ENCODE results near the gene ICA1. TPM values are rescaled to one million over a fixed set of nuclear protein-coding genes. Genes with fewer than 3 reads are reported as not detected.

Gene ICA1
- total RNA-seq, 1 donor: 0.45 TPM

DNA sequence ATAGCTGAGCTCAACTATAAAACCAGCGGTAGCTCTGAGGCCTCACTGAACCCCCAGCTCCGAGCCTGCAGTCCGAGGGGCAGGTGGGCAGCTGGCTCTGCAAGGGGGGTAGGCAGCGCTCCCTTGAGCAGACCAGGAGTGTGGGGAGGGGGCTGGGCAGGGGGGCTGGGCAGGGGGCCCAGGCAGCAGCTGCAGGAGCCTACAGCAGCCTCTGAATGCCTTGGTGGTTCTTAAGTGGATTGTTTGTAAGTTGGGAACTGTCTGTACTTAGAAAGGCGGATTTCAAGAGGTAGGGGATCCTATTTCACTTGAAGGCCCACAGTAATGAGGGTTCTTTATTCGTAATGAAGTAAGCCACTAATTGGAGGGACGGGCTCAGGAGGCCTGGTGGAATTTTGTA is 72.3 kb downstream of the ICA1 start:
- TF ChIP-seq, protein P1, sequence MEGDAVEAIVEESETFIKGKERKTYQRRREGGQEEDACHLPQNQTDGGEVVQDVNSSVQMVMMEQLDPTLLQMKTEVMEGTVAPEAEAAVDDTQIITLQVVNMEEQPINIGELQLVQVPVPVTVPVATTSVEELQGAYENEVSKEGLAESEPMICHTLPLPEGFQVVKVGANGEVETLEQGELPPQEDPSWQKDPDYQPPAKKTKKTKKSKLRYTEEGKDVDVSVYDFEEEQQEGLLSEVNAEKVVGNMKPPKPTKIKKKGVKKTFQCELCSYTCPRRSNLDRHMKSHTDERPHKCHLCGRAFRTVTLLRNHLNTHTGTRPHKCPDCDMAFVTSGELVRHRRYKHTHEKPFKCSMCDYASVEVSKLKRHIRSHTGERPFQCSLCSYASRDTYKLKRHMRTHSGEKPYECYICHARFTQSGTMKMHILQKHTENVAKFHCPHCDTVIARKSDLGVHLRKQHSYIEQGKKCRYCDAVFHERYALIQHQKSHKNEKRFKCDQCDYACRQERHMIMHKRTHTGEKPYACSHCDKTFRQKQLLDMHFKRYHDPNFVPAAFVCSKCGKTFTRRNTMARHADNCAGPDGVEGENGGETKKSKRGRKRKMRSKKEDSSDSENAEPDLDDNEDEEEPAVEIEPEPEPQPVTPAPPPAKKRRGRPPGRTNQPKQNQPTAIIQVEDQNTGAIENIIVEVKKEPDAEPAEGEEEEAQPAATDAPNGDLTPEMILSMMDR (IDR thresholded peaks at IDR 0.05; ENCODE audit: insufficient read depth, low read length): no peak
- DNase-seq (ENCODE audit: low read depth): no peak
- H3K4me3 ChIP-seq (ENCODE audit: low read depth, low read length): no peak overlapping the region

DNA sequence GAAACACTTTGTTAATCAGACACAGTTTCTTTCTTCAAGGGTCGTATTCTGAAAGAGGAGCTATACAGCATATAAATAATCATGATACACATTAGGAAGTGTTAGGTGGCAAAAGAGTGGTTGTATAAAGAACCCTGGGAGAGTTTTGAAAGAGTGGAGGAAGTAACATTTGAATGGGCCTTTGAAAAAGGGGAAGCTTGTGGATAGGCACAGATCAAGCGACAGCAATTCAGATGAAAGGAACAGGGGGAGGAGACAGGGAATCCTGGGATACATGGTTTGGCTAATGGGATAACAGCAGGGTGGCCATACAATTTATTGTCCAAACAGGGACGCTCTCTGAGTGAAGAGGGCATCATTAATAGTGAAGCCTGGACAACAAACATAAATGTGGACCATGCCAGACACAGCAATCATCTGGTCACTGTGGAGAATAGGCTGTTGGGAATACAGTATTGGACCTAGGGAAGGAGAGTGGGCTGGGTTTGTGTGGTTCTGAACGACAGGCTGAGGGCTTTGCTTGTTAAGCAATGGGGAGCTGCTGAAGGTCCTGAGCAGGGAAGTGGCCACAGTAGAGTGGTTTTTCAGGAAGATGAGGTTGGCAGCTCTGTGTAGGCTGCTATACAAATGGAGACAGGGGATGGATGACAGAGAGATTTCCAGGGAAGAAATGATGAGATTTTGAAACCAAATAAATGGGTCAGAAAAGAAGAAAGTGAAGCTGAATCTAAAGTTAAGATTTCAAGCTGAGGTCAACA is 75.9 kb downstream of the ICA1 start:
- DNase-seq (ENCODE audit: low read depth): no peak
- no peak overlapping the region for H3K4me3 ChIP-seq (ENCODE audit: low read depth, low read length)
- TF ChIP-seq, protein P1 (IDR thresholded peaks at IDR 0.05; ENCODE audit: insufficient read depth, low read length): no peak

GRCh38 chr7:8184221-8184620 is 77.7 kb downstream of the ICA1 start:
- H3K4me3 ChIP-seq (ENCODE audit: low read depth, low read length): no peak overlapping the region
- TF ChIP-seq, protein P1 (IDR thresholded peaks at IDR 0.05; ENCODE audit: insufficient read depth, low read length): no peak
- no peak for DNase-seq (ENCODE audit: low read depth)

DNA sequence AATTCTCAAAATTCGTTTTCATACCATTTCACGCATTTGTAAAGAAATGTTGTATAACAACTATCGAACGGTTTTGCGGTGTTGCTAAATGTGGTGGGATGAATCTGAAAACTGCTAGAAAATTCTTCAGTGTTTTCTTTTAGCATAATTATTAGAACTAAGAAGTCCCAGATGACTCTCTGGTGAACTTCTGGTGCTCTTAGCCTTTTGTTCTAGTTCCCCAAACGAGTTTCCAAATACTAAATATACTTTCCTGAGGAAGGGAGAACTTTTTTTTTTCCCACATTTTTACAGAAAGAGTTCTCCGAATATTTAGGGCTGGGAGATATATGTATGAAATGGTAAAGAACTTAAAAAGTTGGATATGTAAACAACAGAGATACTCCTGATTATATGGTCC is 82.5 kb downstream of the ICA1 start:
- no peak for DNase-seq (ENCODE audit: low read depth)
- no peak overlapping the region for H3K4me3 ChIP-seq (ENCODE audit: low read depth, low read length)
- TF ChIP-seq, protein P1 (IDR thresholded peaks at IDR 0.05; ENCODE audit: insufficient read depth, low read length): no peak

DNA sequence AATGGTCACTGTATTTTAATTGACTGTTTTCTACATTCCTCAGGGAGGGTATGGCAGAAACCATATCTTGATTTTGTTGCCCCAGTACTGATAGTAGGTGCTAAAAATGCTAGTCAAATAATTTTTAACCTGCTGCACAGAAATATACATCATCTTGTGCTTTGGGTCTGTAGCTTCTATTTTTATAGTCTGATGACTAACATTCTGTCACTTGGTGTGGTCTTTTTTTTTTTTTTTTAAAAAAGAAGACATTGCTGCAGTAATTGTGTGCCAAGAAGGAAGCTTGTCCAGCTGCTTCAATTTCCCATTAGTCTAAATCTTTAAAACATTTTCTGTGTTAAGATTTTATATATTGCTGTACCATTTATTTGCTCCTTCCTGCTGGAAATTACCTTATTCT is 83.6 kb downstream of the ICA1 start:
- TF ChIP-seq, protein P1 (IDR thresholded peaks at IDR 0.05; ENCODE audit: insufficient read depth, low read length): no peak
- DNase-seq (ENCODE audit: low read depth): no peak

GRCh38 chr7:8177109-8177933 is 84.6 kb downstream of the ICA1 start:
- no peak for DNase-seq (ENCODE audit: low read depth)
- no peak overlapping the region for H3K4me3 ChIP-seq (ENCODE audit: low read depth, low read length)
- TF ChIP-seq, protein P1 (IDR thresholded peaks at IDR 0.05; ENCODE audit: insufficient read depth, low read length): no peak

More for the DNA sequence above, 83.6 kb downstream of the ICA1 start:
- no peak overlapping the region for H3K4me3 ChIP-seq (ENCODE audit: low read depth, low read length)

All from fibroblast of the aortic adventitia (primary cell).